SH-SY5Y (cell line): ENCODE results near the gene NF1.

ENCODE experiments used
- GATA2 ChIP-seq: IDR thresholded peaks from 2 replicates; pipeline ENCODE4 v1.6.1; 2011; ENCODE audit warnings: mild to moderate bottlenecking, low read depth, low read length
- GATA3 ChIP-seq: IDR thresholded peaks from 2 replicates; pipeline ENCODE4 v1.6.1; 2011; ENCODE audit warnings: low read depth, mild to moderate bottlenecking, low read length, moderate library complexity

The NF1 gene

GRCh38 chr17:31136319-31136718 is 41.5 kb downstream of the NF1 start:
- TF ChIP-seq GATA2 (no peak), GATA3 (no peak)

GRCh38 chr17:31140111-31140510 is 45.3 kb downstream of the NF1 start:
- TF ChIP-seq GATA2 = no peak
- TF ChIP-seq GATA3 = no peak

- TF ChIP-seq GATA3 (no peak), GATA2 (no peak)
Observed at GRCh38 chr17:31144428-31144827, 49.7 kb downstream of the NF1 start.

GRCh38 chr17:31144836-31145235 is 50.1 kb downstream of the NF1 start:
- no peak for TF ChIP-seq GATA3
- TF ChIP-seq GATA2 = no peak

- TF ChIP-seq GATA2 = no peak
Observed at GRCh38 chr17:31147507-31148202, 52.9 kb downstream of the NF1 start.

- TF ChIP-seq GATA3 (no peak), GATA2 (no peak)
Observed at GRCh38 chr17:31148205-31148604, 53.4 kb downstream of the NF1 start.

- TF ChIP-seq GATA3 = no peak
- TF ChIP-seq GATA2 = no peak
Observed at GRCh38 chr17:31152271-31152670, 57.5 kb downstream of the NF1 start.

GRCh38 chr17:31155208-31155810 is 60.5 kb downstream of the NF1 start:
- TF ChIP-seq GATA3 (no peak), GATA2 (no peak)

- no peak for TF ChIP-seq GATA3
- TF ChIP-seq GATA2 = no peak
Observed at GRCh38 chr17:31156326-31156725, 61.5 kb downstream of the NF1 start.

- TF ChIP-seq GATA2 (no peak), GATA3 (no peak)
Observed at GRCh38 chr17:31158746-31159377, 64.1 kb downstream of the NF1 start.

GRCh38 chr17:31163091-31163781 is 68.5 kb downstream of the NF1 start:
- TF ChIP-seq GATA2 = no peak
- TF ChIP-seq GATA3 = no peak

- TF ChIP-seq GATA2 = no peak
- no peak for TF ChIP-seq GATA3
Observed at GRCh38 chr17:31167111-31167510, 72.3 kb downstream of the NF1 start.

GRCh38 chr17:31171701-31172100 is 76.9 kb downstream of the NF1 start:
- no peak for TF ChIP-seq GATA3
- no peak for TF ChIP-seq GATA2

- TF ChIP-seq GATA3 (no peak), GATA2 (no peak)
Observed at GRCh38 chr17:31172388-31172787, 77.6 kb downstream of the NF1 start.
